MCF 10A (cell line): ENCODE data around the gene GLIS1. TPM values are rescaled to one million over a fixed set of nuclear protein-coding genes. Genes with fewer than 3 reads are reported as not detected.

Experiments used
- BruUV-seq: library from RNA; stranded (reverse); fragments of 400-500 nt; replicated peaks from 2 replicates; lab custom pipeline; 2021; lab: Mats Ljungman, UMichigan
- CTCF ChIA-PET: fragments of 300-600 bp; sonication (Branson Sonifier 250); formaldehyde crosslinking; extraction: SDS; loops from one replicate; lab custom pipeline; 2021; ENCODE audit warnings: antibody characterized with exemption, inconsistent platforms; lab: Yijun Ruan, JAX
- POLR2A ChIA-PET: fragments of 300-600, 350-650 bp; sonication (Branson Sonifier 250); formaldehyde crosslinking; extraction: SDS; loops from one replicate; lab custom pipeline; 2020; ENCODE audit warnings: antibody characterized with exemption, inconsistent platforms; lab: Yijun Ruan, JAX
- DNase-seq: peaks from one replicate; pipeline ENCODE4 v3.0.0-alpha.2; 2018; ENCODE audit not compliant: unreplicated experiment
- H3K27ac Mint-ChIP-seq: one replicate; pipeline ENCODE4 v1.8.0; 2022; ENCODE audit warnings: mild to moderate bottlenecking, low read depth, mixed read lengths; ENCODE audit not compliant: unreplicated experiment
- H3K27me3 Mint-ChIP-seq: one replicate; pipeline ENCODE4 v1.8.0; 2022; ENCODE audit warnings: mixed read lengths; ENCODE audit not compliant: insufficient read depth, unreplicated experiment
- H3K36me3 Mint-ChIP-seq: one replicate; pipeline ENCODE4 v1.8.0; 2022; ENCODE audit warnings: mild to moderate bottlenecking, moderate library complexity, mixed read lengths; ENCODE audit not compliant: insufficient read depth, unreplicated experiment
- H3K4me1 Mint-ChIP-seq: one replicate; pipeline ENCODE4 v1.8.0; 2022; ENCODE audit warnings: mixed read lengths; ENCODE audit not compliant: insufficient read depth, unreplicated experiment
- H3K4me3 Mint-ChIP-seq: one replicate; pipeline ENCODE4 v1.8.0; 2022; ENCODE audit warnings: mild to moderate bottlenecking, moderate library complexity, mixed read lengths; ENCODE audit not compliant: unreplicated experiment
- H3K9me3 Mint-ChIP-seq: one replicate; pipeline ENCODE4 v1.8.0; 2022; ENCODE audit warnings: mixed read lengths; ENCODE audit not compliant: unreplicated experiment
- CTCF ChIP-seq: fragments of 200-600 bp; IDR thresholded peaks from one replicate; pipeline ENCODE4 v1.8.0; 2022; ENCODE audit warnings: antibody characterized with exemption, mild to moderate bottlenecking; ENCODE audit not compliant: unreplicated experiment
- intact Hi-C: fragments of 100-400 bp; cut with micrococcal nuclease; formaldehyde crosslinking; loops from 2 replicates; pipeline ENCODE4 v1.14.1; 2022
- total RNA-seq: library from RNA; stranded (reverse); gene quantifications from 2 replicates; pipeline ENCODE4 v1.2.3, GENCODE V29; 2022

The GLIS1 gene
- total RNA-seq, 1 experiment from 2014 or later = 0.93 TPM

- no TSS peak for BruUV-seq
- TF ChIP-seq CTCF = no peak
Observed at GRCh38 chr1:53554592-53555305, 184.2 kb downstream of the GLIS1 start.

GRCh38 chr1:53553734-53554509 is 185.0 kb downstream of the GLIS1 start:
- CTCF ChIA-PET = no interaction called here
- intact Hi-C loops = no loop called here
- POLR2A ChIA-PET = interaction anchor here (1.0 kb wide), 1 partner anchor 12 kb away, joined by 6 read pairs; no protein-coding TSS in a partner anchor
- BruUV-seq = no TSS peak
- H3K36me3 Mint-ChIP-seq = no peaks in the 10 kb centered on the region
- peaks cover 25% of the 10 kb centered on the region for H3K27me3 Mint-ChIP-seq
- H3K9me3 Mint-ChIP-seq = no peaks in the 10 kb centered on the region
- no peaks in the 10 kb centered on the region for H3K4me1 Mint-ChIP-seq
- DNase-seq = no peak
- TF ChIP-seq CTCF = no peak
- no peak overlapping the region for H3K27ac Mint-ChIP-seq
- H3K4me3 Mint-ChIP-seq = no peak overlapping the region

More at GRCh38 chr1:53554592-53555305, 184.2 kb downstream of the GLIS1 start:
- no peak for DNase-seq
- POLR2A ChIA-PET = no interaction called here
- CTCF ChIA-PET = no interaction called here
- H3K4me3 Mint-ChIP-seq = no peak overlapping the region
- H3K27me3 Mint-ChIP-seq = peaks cover 25% of the 10 kb centered on the region
- H3K27ac Mint-ChIP-seq = no peak overlapping the region
- H3K36me3 Mint-ChIP-seq = no peaks in the 10 kb centered on the region
- H3K4me1 Mint-ChIP-seq = no peaks in the 10 kb centered on the region
- H3K9me3 Mint-ChIP-seq = no peaks in the 10 kb centered on the region
- intact Hi-C loops = no loop called here

GRCh38 chr1:53552981-53553733 is 185.8 kb downstream of the GLIS1 start:
- ChIA-PET POLR2A (interaction anchor here (1.0 kb wide), 2 partner anchors 12 to 13 kb away, joined by 4 to 6 read pairs; no protein-coding TSS in a partner anchor), CTCF (no interaction called here)
- DNase-seq = no peak
- no peak for TF ChIP-seq CTCF
- Mint-ChIP-seq H3K4me1 (no peaks in the 10 kb centered on the region), H3K27me3 (peaks cover 25% of the 10 kb centered on the region), H3K9me3 (no peaks in the 10 kb centered on the region), H3K27ac (no peak overlapping the region), H3K36me3 (no peaks in the 10 kb centered on the region), H3K4me3 (no peak overlapping the region)
- no TSS peak for BruUV-seq
- intact Hi-C loops = no loop called here
